NK-92 (cell line): Measurements from ENCODE around the gene RGPD4.
"Not testable (repeated sequence)": the region's sequence is repeated elsewhere in the genome, so short reads cannot be mapped to it uniquely, and the experiment has no call there.

Experiments used
- DNase-seq: peaks from one replicate; lab custom pipeline; 2025; ENCODE audit not compliant: unreplicated experiment; lab: John Stamatoyannopoulos, UW

Gene RGPD4

DNA sequence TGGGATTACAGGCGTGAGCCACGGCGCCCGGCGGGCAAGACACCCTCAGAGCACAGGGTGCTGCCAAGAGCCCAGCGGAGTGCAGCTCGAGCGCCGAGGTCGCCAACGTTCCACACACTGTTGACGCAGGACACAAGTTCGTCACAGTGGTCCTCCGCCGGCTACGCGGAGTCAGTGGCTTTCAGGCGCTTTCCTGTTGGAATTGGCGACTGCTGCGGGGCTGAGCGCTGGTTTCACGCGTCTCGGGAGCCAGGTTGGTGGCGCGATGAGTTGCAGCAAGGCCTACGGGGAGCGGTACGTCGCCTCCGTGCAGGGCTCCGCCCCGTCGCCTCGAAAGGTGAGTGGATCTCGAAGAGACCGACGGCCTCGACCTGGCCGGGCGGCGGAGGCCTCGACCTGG, at the start of gene RGPD4:
RGPD4 (plus strand) TSS at position 144 of the 400 bp plus-strand sequence; CDS start at position 266, 122 bp downstream.
- DNase-seq, result not testable (repeated sequence)

DNA sequence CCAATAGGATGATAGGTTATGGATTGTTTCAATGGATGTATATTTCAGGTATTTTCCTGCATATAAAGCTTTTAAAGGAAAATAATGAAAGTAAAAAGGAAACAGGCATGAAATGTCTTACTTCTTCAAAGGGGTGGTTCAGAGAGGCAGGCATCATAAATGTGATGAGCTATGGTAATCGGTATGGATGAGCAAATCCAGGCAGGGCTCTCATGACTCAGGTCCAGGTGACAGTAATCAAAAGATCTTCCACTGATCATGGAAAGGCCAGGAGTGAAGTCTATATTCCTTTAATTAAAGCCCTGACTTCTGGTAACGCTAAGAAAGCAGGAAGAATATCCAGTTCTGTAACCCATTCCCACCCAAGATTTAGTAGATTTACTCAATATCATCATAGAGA, 48.7 kb upstream of the RGPD4 start:
- no peak for DNase-seq

DNA sequence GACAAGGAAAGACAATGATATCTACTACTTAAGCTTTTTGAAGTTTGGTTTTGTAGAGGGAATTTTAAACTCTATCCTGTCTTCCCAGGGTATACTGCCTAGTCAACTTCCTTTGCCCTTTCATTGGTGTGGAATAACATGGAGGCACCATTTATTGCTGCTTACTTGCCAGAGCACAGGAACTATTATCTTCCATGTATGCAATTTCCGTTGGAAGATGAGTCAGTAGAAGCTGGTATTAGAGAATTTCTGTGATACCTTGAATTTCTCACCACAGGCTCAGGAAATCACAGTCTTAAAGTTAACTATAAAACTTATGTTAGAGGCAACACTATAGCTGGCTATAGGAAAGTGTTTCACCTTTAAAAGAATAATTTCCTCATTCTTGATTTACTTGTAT, 40.9 kb upstream of the RGPD4 start:
- DNase-seq, result no peak

DNA sequence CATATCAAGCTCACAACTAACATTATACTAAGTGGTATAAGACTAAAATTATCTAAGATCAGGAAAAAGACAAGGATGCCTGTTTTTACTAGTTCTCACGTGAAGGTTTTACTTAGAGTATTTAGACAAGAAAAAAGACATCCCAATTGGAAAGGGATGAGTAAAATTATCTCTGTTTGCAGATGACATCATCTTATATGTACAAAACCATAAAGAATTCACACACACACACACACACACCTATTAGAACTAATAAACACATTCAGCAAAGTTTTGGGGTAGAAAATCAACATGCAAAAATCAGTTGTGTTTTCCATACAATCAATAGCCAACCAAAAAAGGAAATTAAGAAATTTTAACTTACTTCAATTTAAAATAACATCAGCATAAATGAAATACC, 35.9 kb upstream of the RGPD4 start:
- no peak for DNase-seq

GRCh38 chr2:107801498-107801897, 25.2 kb upstream of the RGPD4 start:
- no peak for DNase-seq

DNA sequence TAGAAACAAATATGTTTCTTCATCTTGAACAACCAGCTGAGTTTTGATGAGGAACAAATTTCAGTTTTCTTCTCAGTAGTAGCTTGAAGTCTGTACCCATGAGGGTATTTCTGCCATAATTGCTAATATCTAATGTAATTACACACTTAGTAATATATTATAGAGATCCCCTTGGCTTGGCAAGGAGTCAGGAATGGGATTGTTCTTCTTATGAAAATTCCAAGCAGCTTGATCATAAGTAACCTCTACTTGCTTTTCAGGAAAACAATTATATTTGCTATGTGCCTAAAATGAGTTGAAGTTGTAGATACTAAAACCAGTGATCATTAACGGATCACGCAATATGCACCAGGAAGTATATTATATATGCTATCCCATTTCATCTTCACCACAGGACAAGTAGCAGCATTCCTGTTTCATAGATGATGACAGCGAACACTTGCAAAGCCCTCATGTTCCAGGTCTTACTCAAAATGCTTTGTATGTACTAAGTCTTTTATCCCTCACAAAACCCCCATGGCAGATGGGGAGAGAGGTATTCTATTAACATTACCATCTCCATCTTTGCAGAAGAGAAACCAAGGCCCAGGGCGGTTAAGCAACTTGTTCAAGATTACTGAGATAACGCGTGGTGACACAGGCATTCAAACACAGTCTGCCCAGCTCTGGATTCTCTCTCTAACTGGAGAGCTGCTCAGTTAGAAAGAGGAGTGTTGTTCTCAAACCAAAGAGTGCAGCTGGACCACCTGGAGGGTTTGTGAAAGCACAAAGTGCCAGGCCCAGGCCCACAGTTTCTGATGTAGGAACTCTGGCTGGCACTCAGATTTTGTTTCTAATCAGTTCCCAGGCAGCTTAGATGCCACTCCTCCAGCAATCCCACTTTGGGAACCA, 21.8 kb upstream of the RGPD4 start:
- no peak for DNase-seq

- no peak for DNase-seq
These were observed 19.8 kb upstream of the RGPD4 start for GRCh38 chr2:107806901-107807300.

DNA sequence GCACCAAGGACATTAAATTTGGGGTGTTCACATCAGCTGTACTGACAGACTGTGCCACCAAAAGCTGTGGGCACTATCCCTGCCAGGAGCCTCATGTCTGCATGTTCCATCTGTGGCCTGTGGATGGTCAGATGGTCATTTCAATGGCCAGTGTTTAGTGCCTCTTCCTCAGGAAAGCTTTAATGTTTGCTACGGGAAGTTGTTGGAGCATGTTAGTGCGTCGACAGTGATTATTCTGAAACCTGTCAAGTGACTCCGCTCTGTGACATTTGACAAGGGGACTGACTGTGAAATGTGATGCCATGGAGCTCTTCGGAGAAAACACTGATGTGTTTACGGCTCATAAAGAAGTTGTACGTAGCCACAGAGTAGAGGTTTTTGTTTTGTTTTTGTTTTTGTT, 18.7 kb upstream of the RGPD4 start:
- DNase-seq, result no peak

DNA sequence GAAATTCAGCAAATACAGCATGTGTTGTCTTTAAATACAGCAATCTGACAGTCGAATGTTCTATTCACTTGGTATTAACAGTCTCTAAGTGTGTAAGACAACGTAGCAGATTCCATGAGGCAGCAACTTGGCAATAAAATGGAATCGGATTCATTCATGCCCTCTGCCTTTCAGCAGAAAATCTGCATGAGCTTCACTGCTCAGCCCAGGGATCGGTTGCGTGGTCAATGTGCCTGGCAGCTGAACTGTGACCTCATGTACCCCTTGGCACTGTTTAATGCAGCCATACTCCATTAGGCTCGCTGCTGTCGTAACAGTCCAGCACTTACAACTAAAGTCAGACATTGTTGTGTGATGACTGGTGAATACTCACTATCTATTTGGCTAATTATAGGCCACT, 17.7 kb upstream of the RGPD4 start:
- DNase-seq, result no peak

DNA sequence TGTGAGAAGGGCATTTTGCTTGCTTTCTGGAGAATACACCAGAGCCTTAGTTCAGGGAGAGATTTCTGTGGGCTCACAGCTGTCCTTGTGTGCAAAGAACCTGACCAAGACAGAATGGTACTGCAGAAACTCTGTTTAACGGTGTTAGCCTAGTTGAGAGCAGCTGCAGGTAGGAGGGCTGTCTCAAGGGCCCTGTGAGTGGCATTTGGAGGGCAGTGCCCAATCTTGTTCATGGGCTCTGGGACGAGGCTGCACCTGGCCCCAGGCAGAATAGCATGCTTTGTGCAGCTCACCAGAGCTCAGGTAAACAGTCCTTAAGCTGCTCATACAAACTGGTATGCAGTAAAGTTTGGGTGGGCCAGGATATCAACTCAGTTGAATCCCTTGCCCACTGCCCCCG, 16.9 kb upstream of the RGPD4 start:
- DNase-seq, result no peak

- DNase-seq, result no peak
These were observed 16.0 kb upstream of the RGPD4 start for GRCh38 chr2:107810734-107811133.

GRCh38 chr2:107811411-107811810, 15.3 kb upstream of the RGPD4 start:
- DNase-seq, result no peak

GRCh38 chr2:107812006-107812405, 14.7 kb upstream of the RGPD4 start:
- no peak for DNase-seq

- DNase-seq, result no peak
These were observed 9.3 kb upstream of the RGPD4 start for GRCh38 chr2:107817378-107817777.

- no peak for DNase-seq
These were observed 4.4 kb upstream of the RGPD4 start for GRCh38 chr2:107822302-107822701.

- no peak for DNase-seq
These were observed 2.1 kb upstream of the RGPD4 start for GRCh38 chr2:107824451-107825205.

DNA sequence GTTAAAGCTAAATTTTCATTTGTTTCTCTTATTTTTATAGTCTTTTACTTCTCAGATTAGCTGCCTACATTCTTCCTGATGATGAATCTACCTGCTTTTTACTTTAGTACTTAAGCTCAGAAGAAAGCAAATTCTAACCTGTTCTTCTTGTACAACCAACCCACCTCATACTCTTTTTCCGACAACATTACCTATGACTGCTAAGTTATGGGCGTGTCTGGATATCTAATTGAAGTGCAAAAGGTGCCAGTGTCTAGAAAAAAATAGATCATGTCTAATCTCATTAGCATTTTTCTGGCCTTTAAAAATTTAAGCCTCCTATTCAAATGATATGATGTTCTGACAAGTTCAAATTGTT, 1.5 kb upstream of the RGPD4 start:
- no peak for DNase-seq

DNA sequence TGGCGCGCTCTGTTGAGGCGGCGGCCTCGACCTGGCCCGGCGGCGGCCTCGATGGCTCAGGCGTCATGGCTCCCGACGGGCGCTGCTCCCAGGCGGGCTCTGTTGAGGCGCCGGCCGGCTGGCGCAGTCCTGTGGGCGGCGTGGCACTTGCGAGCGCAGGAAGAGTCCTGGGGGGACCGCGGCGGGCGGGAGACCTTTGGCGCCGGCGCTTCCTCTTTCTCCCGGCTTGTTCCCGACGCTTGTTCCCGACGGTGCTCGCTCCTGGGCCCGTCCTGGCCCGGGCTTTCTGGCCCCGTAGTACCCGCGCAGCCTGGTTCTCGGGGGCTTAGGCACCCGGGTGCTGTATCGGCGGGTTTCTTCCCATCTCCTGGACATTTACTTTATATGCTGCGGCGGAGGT, 2.8 kb downstream of the RGPD4 start:
- not testable (repeated sequence) for DNase-seq

DNA sequence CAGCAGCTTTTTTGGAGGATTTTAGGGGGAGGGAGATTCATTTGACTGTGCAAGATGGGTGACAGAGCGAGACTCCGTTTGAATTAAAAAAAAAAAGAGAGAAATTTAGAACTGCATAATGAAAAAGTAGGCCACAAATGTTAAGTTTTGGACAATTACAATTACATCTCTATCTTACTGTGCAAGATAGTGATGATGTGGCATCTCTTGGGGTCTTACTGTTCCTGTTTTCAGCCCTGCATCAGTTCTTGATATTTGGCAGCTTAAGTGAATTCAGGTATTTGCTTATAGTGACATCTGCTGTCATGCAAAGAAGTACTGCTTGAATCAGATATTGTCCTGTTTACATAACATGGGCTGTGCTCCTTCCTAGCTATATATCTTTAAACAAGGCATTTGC, 6.5 kb downstream of the RGPD4 start:
- not testable (repeated sequence) for DNase-seq

DNA sequence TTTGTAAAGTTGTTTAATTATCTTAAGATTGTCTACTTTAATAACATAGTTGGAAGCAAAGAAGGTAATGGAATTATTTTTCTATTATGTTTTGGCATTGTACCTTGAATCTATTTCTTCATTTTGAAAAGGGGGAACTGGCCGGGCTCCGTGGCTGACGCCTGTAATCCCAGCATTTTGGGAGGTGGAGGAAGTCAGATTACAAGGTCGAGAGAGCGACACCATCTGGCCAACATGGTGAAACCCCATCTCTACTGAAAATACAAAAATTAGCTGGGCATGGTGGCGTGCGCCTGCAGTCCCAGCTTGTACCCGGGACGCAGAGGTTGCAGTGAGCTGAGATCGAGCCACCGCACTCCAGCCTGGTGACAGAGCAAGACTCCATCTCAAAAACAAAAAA, 6.9 kb downstream of the RGPD4 start:
- not testable (repeated sequence) for DNase-seq

GRCh38 chr2:107916121-107916520, 89.4 kb downstream of the RGPD4 start:
- DNase-seq, result not testable (repeated sequence)

DNA sequence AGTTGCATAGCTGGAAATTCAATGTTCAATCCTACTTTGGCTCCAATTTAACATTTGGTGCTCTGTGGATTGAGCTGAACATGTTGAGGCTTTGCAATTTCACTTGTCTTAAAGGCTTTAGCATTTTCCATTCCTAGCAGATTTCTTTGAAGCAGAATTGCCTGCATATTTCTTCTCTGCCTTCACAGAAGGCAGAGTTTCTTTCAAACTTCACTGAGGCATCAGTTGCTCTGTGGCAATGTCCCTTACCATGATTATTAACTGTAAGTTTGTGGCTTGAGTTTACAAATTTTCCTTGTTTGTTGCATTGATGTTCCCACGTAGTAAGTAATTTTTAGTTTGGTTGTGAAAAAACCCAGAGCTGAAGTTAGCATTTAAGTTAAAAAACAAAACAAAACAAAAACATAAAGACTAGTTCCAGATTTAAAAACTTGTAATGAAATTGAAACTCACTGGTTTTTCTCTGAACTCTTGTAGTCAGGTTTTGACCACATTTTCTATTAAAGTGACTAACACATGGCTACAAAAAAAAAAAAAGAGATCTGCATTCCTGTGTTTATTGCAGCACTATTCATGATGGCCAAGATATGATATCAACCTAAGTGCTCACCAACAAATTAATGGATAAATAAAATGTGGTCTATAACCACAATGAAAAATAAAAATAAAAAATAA, 90.1 kb downstream of the RGPD4 start:
- DNase-seq, result not testable (repeated sequence)
